Measurements from ENCODE around the gene AADACL4.

The AADACL4 gene

DNA sequence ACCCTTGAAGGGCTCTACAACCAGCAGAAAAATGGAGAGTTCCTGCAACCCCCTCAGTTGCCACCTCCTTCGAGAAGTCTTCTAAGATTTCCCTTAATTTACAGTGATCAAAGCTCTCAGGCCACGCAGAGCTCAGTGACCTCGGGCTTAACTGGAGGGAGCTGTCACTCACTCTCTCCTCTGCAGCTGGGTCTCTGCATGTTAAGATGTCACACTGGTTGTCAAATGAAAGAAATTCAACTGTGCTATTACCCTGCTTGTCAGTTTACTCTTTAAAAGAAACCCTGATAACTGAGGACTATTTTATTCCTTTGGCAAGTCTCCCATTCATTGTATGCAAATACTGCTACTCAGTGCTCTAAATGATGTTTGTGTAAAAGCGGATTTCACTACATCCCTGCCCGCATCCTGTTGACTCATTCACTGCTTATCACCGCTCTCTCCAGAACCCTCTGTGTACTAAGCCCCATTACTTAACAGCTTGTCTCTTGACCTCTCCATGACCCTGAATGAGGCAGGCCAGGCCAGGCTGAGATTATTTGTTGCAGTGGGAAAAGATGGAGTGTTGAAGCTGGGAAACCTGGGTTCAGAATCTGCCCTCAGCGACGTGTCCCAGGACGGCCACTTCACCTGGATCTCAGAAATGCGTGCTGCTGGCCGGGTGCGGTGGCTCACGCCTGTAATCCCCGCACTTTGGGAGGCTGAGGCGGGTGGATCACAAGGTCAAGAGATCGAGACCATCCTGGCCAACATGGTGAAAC, 39.6 kb upstream of the AADACL4 start:
- peak overlapping the region; percentile 47 for H3K4me3 Mint-ChIP-seq
- H3K27me3 Mint-ChIP-seq: no peaks in the 10 kb centered on the region
- H3K36me3 Mint-ChIP-seq (ENCODE audit: low read depth): peaks cover 60% of the 10 kb centered on the region
- H3K4me1 Mint-ChIP-seq: peaks cover 68% of the 10 kb centered on the region
- H3K27ac Mint-ChIP-seq: peak overlapping the region; percentile 79
- H3K9me3 Mint-ChIP-seq: no peaks in the 10 kb centered on the region
- ATAC-seq (peak; percentile 96), DNase-seq (peak; percentile 64)

DNA sequence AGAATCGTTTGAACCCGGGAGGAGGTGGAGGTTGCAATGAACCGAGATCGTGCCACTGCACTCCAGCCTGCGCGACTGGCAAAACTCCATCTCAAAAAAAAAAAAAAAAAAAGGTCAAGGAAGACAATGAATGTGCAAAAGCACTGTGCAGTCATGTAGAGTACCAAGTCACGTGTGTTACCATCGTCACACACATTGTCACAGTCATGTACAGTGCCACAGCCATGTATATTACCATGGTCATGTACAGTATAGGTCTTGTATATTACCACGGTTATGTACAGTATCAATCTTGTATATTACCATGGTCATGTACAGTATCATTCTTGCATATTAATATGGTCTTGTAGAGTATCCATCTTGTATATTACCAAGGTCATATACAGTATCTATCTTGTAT, 38.9 kb upstream of the AADACL4 start:
- no peak overlapping the region for H3K27ac Mint-ChIP-seq
- DNase-seq: no peak
- ATAC-seq: no peak
- no peak overlapping the region for H3K4me3 Mint-ChIP-seq
- peaks cover 60% of the 10 kb centered on the region for H3K36me3 Mint-ChIP-seq (ENCODE audit: low read depth)
- H3K4me1 Mint-ChIP-seq: peaks cover 66% of the 10 kb centered on the region
- H3K9me3 Mint-ChIP-seq: no peaks in the 10 kb centered on the region
- H3K27me3 Mint-ChIP-seq: no peaks in the 10 kb centered on the region

DNA sequence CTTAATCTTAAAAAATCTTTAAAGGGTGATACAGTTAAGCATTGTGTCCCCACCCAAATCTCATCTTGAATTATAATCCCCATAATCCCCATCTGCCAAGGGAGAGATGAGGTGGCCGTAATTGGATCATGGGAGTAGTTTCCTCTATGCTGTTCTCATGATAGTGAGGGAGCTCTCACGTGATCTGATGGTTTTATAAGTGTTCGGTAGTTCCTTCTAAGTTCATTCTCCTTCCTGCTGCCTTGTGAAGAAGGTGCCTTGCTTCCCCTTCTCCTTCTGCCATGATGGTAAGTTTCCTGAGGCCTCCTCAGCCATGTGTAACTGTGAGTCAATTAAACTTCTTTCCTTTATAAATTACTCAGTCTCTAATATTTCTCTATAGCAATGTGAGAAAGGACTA, 36.6 kb upstream of the AADACL4 start:
- no peak overlapping the region for H3K4me3 Mint-ChIP-seq
- H3K36me3 Mint-ChIP-seq (ENCODE audit: low read depth): peaks cover 65% of the 10 kb centered on the region
- no peak overlapping the region for H3K27ac Mint-ChIP-seq
- H3K27me3 Mint-ChIP-seq: no peaks in the 10 kb centered on the region
- DNase-seq (no peak), ATAC-seq (no peak)
- peaks cover 66% of the 10 kb centered on the region for H3K4me1 Mint-ChIP-seq
- no peaks in the 10 kb centered on the region for H3K9me3 Mint-ChIP-seq

DNA sequence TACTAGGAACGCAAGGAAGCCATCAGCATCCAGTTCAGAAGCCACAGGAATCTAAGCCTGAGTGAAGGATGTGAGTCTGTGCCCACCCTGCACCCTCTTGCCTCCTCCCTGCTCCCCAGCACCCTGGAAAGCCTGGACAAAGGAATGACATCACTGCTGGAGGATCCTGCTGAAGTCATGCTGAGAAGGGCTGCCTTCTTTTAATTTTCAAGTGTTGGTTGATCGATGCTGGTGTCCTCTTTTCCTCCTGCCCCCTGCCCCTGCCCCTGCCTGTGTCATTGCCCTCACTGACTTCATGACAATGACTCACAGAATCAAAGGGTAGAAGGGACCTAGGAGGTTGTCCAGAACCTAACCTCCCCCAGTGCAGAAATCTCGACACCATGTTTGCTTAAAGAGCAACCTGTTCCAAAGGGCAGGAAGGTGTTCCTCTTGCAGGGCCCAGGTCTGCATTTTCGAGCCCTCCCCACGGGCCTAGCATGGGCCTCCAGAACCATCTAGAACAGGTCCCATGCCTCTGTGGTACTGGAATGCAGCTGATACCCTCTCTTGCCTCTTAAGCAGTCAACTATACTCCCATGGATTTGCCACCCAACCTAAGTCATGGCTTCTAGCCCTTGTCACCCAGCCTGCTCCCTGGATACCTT, 35.5 kb upstream of the AADACL4 start:
- Mint-ChIP-seq H3K9me3 (no peaks in the 10 kb centered on the region), H3K4me3 (no peak overlapping the region), H3K4me1 (peaks cover 65% of the 10 kb centered on the region), H3K36me3 (ENCODE audit: low read depth) (peaks cover 77% of the 10 kb centered on the region), H3K27me3 (no peaks in the 10 kb centered on the region), H3K27ac (peak overlapping the region; percentile 26)
- ATAC-seq: no peak
- DNase-seq: no peak

DNA sequence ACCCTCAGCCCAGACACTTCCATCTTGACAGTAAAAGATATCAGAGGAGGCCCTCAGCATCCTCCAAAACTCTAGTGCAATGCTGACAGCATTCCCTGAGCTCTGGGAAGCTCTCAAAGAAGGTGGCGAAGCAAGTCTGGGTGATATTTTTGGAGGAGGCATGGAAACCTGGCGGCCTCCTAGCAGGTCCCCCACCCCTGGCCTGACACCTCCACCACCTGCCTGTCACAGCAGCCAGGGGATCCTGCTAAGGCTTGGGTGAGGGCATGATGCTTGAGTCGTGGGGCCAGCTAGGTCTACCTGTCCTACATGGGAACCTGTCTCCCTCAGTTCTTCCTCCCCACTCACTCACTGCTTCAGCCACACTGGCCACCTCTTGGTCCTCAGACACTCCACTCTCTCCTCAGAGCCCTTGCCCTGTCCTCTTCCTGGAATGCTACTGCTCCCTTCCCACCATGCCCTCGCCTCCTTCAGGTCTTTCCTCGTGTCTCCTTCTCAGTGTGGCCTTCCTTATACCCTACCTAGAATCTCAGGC, 34.3 kb upstream of the AADACL4 start:
- ATAC-seq: no peak
- peaks cover 80% of the 10 kb centered on the region for H3K36me3 Mint-ChIP-seq (ENCODE audit: low read depth)
- H3K9me3 Mint-ChIP-seq: no peaks in the 10 kb centered on the region
- H3K4me1 Mint-ChIP-seq: peaks cover 63% of the 10 kb centered on the region
- H3K27ac Mint-ChIP-seq: peak overlapping the region; percentile 26
- DNase-seq: no peak
- H3K4me3 Mint-ChIP-seq: no peak overlapping the region
- H3K27me3 Mint-ChIP-seq: no peaks in the 10 kb centered on the region

DNA sequence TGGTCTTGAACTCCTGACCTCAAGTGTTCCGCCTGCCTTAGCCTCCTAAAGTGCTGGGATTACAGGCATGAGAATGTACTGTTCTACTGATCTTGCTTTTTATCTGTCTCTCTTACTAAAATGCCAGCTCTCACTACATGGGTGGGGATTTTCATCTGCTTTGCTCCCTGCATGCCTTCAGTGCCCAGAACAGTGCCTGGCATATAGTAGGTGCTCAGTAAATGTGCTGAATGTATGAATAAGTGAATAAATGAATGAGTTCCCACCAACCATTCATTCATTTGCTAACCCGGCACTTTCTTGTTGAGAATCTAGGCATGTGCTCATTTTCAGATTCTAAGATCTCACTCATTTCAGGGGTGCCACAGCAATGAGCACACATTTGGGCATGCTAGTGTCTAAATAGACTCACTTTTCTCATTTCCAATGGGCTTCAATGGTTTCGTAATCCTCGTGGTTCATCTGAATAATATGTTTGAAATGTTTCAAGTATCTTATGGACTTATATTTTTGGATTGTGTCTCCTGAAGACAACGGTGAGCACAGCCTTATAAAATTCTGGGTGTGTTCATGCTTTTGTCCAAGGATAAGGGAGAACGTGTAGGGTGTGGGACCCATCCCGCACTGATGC, 33.5 kb upstream of the AADACL4 start:
- Mint-ChIP-seq H3K27ac (no peak overlapping the region), H3K9me3 (no peaks in the 10 kb centered on the region), H3K4me3 (no peak overlapping the region), H3K4me1 (peaks cover 63% of the 10 kb centered on the region), H3K36me3 (ENCODE audit: low read depth) (peaks cover 86% of the 10 kb centered on the region), H3K27me3 (no peaks in the 10 kb centered on the region)
- no peak for ATAC-seq
- no peak for DNase-seq

DNA sequence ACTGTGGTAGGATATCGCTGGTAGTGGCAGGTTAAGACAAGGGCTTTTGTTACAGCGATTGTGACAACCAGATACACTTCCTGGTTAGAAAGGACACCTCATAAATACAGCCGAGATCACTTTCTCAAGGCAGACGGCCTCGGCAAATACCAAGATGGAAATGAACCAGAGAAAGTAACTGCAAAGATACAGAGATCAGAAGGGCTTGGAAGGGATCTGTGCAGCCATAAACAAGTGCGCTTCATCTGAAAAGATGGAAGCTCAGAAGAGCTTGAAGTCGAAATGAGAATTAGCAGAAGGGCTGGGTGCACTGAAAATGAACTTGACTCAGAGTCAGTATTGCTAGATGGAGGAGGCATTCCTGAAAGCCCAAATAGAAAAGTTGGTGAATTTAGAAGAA, 32.9 kb upstream of the AADACL4 start:
- no peak overlapping the region for H3K4me3 Mint-ChIP-seq
- no peak for ATAC-seq
- peaks cover 66% of the 10 kb centered on the region for H3K4me1 Mint-ChIP-seq
- no peaks in the 10 kb centered on the region for H3K9me3 Mint-ChIP-seq
- no peaks in the 10 kb centered on the region for H3K27me3 Mint-ChIP-seq
- no peak overlapping the region for H3K27ac Mint-ChIP-seq
- DNase-seq: no peak
- H3K36me3 Mint-ChIP-seq (ENCODE audit: low read depth): peaks cover 89% of the 10 kb centered on the region

DNA sequence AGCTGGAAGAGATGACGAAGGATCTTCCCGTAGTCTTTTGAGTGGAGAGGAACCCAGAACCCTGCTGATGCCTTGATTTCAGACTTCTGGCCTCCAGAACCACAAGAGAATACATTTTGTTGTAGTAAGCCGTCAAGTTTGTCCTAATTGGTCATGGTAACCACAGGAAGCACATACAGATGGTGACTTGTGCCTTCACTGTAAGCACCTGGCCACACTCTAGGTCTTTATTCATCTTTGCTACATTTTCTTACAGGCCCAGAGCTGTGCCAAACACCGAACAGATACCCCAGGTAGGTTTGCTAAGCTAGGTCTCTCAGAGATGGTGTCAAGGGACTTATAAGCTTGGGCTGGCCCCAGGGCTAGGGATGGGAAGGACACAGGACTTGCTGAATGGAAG, 30.7 kb upstream of the AADACL4 start:
- ATAC-seq (no peak), DNase-seq (no peak)
- no peaks in the 10 kb centered on the region for H3K9me3 Mint-ChIP-seq
- peaks cover 71% of the 10 kb centered on the region for H3K4me1 Mint-ChIP-seq
- H3K27me3 Mint-ChIP-seq: peaks cover 1% of the 10 kb centered on the region
- H3K27ac Mint-ChIP-seq: no peak overlapping the region
- peaks cover 79% of the 10 kb centered on the region for H3K36me3 Mint-ChIP-seq (ENCODE audit: low read depth)
- peak overlapping the region; percentile 96 for H3K4me3 Mint-ChIP-seq

DNA sequence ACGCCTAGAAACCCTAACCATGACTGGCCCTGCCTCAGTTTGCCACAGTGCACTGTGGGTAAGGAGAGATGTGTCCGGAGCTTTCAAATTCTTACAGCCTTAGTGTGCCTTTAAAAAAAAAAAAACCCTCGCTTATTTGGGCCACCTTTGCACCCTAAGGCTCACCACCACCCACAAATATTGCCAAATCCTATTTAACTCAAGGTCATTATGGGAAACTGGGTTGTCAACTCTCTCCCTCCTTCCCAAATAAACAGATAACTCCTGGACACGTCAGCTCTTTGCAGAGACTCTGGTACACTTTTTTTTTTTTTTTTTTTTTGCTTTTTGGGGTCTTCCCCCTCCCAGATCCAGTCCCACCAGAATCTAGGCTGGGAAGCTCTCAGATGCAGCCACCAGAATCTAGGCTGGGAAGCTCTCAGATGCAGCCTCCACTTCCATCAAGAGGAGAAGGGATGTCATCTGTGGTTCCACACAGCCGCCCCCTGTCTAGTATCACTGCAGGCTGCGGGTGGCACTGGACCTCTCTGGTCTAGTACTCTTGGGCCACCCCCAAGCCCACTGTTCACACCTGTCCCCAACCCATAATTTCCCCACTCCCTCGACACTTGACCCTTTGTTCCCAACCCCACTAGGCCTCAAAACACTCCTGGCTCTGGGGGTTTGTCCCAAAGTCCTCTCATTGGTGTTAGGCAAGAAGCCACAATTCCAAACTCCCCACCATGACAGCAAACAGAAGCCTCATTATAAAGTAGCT, 29.3 kb upstream of the AADACL4 start:
- ATAC-seq: no peak
- Mint-ChIP-seq H3K4me1 (peaks cover 72% of the 10 kb centered on the region), H3K36me3 (ENCODE audit: low read depth) (peaks cover 65% of the 10 kb centered on the region), H3K9me3 (no peaks in the 10 kb centered on the region), H3K4me3 (peak overlapping the region; percentile 96), H3K27ac (peak overlapping the region; percentile 75), H3K27me3 (peaks cover 1% of the 10 kb centered on the region)
- DNase-seq: no peak

DNA sequence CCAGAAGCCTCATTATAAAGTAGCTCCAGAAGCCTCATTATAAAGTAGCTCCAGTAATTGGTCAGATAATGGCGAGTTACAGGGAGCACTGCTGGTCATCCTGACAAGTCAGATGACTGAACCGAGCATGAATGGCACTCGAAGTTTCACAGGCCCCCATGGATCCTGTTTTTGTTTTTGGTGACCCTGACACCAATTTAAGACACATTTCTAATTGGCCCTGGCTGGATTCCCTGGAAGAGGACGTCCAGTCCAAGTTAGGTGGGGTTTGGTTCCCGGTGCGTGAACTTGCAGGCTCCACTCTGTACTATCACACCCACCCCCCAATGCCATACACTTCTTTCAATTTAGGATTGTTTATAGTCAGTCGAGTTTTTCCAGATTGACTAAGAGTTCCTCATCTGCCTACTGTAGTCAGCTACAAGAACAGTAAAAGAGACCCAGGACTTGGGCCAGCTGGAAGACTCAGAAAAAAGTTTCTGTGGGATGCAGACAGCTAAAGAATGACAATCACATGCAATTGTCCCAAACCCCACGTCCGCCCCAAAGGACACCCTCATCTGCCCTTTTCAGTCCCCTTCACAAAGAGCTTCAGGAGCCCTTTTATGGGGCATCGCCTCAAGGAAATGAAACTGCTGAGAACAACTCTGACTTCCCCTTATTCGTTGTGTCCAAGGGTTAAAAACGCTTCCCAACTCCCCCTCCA, 28.6 kb upstream of the AADACL4 start:
- no peak for ATAC-seq
- Mint-ChIP-seq H3K27ac (peak overlapping the region; percentile 85), H3K4me1 (peaks cover 74% of the 10 kb centered on the region), H3K36me3 (ENCODE audit: low read depth) (peaks cover 61% of the 10 kb centered on the region), H3K27me3 (peaks cover 1% of the 10 kb centered on the region), H3K4me3 (peak overlapping the region; percentile 96), H3K9me3 (no peaks in the 10 kb centered on the region)
- DNase-seq: no peak

DNA sequence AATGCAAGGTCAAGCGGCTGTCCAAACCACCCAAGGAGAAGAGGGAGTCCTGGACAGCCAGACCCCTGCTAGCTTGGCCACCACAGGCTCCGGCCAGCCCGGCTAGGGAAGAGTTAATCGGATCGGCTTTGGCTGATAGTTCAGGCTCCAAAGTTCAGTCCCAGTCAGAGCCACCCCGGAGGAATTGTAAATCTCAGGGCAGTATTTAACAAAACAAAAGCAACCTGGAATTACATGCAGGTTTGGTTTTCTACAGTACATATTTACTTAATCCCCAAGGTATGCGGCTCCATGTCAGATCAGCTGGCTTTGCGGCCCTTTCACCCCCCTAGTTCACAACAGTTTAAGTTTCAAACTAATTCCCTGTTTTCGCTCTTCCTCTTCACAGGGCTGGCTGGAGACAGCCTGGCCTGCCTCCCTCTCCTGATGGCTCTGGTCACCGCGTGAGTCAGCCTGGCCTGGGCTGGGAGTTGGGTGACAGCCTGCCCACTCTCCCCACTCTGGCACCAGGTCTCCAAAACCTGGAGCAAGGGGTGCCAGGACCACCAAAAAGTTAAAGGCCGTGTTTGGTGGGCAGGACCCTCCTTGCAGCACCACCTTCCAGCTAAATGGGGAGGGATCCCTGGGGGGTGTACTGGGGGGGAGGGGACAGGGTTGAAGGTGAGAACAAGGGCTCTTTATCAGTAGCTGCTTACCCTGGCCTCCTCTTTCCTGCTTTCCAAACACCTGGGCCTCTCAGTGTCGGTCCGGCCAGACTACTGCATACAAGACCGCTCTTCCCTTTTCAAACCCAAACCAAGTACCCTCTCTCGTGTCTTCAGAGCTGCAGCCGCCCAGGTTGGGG, 27.8 kb upstream of the AADACL4 start:
- Mint-ChIP-seq H3K4me3 (peak overlapping the region; percentile 96), H3K36me3 (ENCODE audit: low read depth) (peaks cover 53% of the 10 kb centered on the region), H3K4me1 (peaks cover 74% of the 10 kb centered on the region), H3K27me3 (peaks cover 1% of the 10 kb centered on the region), H3K27ac (peak overlapping the region; percentile 85), H3K9me3 (no peaks in the 10 kb centered on the region)
- ATAC-seq: no peak
- DNase-seq: no peak

DNA sequence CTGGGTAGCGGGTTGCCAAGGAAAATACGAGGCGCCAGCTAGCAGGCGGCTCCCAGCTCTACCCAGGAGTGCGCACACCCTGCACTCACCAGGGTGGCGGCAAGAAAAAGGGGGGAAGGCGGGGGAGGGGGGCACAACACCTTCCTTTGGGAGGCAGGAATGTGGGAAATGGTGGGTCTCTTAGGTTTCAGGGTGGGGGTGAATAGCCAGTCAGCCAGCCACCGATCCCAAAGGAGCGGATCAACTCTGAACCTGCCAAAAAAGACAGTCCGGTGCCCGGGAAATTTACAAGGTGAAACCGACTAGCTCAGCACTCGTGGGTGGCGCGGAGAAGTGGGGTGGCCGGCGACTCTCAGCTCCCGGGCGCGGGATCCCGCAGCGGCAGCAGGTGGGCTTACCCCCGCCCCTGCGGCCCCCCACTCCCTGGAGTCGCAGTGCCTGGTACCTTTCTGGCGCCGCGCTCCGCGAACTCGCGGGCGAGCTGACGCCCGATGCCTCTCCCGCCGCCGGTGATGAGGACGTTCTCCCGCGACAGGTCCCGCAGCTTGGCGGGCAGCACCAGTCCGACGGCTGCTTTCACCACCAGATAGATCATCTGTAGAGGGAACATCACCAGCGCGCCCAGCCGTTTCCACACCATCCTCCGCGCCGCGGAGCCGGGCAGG, 27.0 kb upstream of the AADACL4 start:
- DNase-seq: peak; percentile 44
- Mint-ChIP-seq H3K27me3 (peaks cover 1% of the 10 kb centered on the region), H3K9me3 (no peaks in the 10 kb centered on the region), H3K4me1 (peaks cover 77% of the 10 kb centered on the region), H3K4me3 (peak overlapping the region; percentile 96), H3K27ac (peak overlapping the region; percentile 98), H3K36me3 (ENCODE audit: low read depth) (peaks cover 48% of the 10 kb centered on the region)
- ATAC-seq: no peak

DNA sequence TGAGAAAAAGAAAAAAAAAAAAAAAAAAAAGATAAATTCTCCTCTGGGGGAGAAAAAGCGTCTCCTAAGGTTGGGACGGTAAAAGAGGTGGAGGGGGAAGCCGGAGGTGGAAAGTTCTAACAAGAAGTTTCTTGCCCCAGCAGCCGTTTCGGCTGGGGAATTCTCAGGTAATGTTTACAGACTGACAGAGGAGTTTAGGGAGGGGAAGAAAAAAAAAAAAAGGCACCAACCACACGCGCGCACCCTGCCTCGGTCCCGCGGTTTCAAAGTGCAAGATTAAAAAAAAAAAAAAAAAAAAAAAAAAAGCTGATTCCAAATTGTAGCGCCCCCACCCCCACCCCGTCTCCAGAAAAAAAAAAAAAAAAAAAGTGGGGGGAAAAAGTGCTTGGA, 26.4 kb upstream of the AADACL4 start:
- peaks cover 1% of the 10 kb centered on the region for H3K27me3 Mint-ChIP-seq
- DNase-seq (peak; percentile 46), ATAC-seq (no peak)
- peak overlapping the region; percentile 96 for H3K4me3 Mint-ChIP-seq
- peaks cover 74% of the 10 kb centered on the region for H3K4me1 Mint-ChIP-seq
- peak overlapping the region; percentile 98 for H3K27ac Mint-ChIP-seq
- peaks cover 43% of the 10 kb centered on the region for H3K36me3 Mint-ChIP-seq (ENCODE audit: low read depth)
- no peaks in the 10 kb centered on the region for H3K9me3 Mint-ChIP-seq
